HCT116 (cell line): ENCODE results near the gene SLC10A3. TPM values are rescaled to one million over a fixed set of nuclear protein-coding genes. Genes with fewer than 3 reads are reported as not detected.

Experiments
- ATAC-seq: fragments of 200-7000 bp; cut with Tn5 transposase; 2 replicates; pipeline ENCODE4 v1.9.1; 2020; ENCODE audit warnings: mild to moderate bottlenecking, moderate library complexity
- BruUV-seq: library from RNA; stranded (reverse); fragments of 400-500 nt; replicated peaks from 2 replicates; lab custom pipeline; 2021; lab: Mats Ljungman, UMichigan
- CTCF ChIA-PET: fragments of 300-600 bp; sonication (Branson Sonifier 250); formaldehyde crosslinking; loops from one replicate; lab custom pipeline; 2021; ENCODE audit warnings: antibody characterized with exemption; lab: Charles Lee
- POLR2A ChIA-PET: fragments of 300-600, 350-600 bp; sonication (Branson Sonifier 250); formaldehyde crosslinking; loops from one replicate; lab custom pipeline; 2021; ENCODE audit warnings: antibody characterized with exemption; lab: Charles Lee
- RAD21 ChIA-PET, 2 experiments: fragments of 300-600 bp; sonication (Branson Sonifier 250); formaldehyde crosslinking; loops; one replicate each; lab custom pipeline; 2023; ENCODE audit warnings: low total read pairs in 2 of 2; ENCODE audit not compliant: uncharacterized antibody in 2 of 2, unreplicated experiment in 2 of 2, low non-redundant PET in 1 of 2; lab: Charles Lee
- DNase-seq: peaks from one replicate; pipeline ENCODE4 v3.0.0-alpha.2; 2010; ENCODE audit warnings: low read depth, low spot score
- H2AFZ ChIP-seq: fragments of 200-600 bp; shearing (Covaris generic), sonication (generic); 2 replicates; pipeline ENCODE4 v1.6.1; 2017; ENCODE audit warnings: low read depth, mixed run types, mixed read lengths, antibody characterized with exemption, low read length; ENCODE audit not compliant: poor library complexity, severe bottlenecking
- H3K27ac ChIP-seq: 2 replicates; pipeline ENCODE4 v1.5.1; 2012; ENCODE audit warnings: low read depth, low read length
- H3K27me3 ChIP-seq: fragments of 200-600 bp; sonication (generic); 2 replicates; pipeline ENCODE4 v1.6.1; 2016; ENCODE audit warnings: mixed run types, low read length, mixed read lengths; ENCODE audit not compliant: insufficient read depth
- H3K36me3 ChIP-seq, 2 experiments: fragments of 200-500 bp in 1 of 2; fragments of 200-600 bp in 1 of 2; sonication (Bioruptor generic) in 1 of 2; sonication (generic) in 1 of 2; 2 replicates each; pipeline versions ENCODE4 v1.5.1 to v1.6.1; 2014 to 2016; ENCODE audit warnings: low read length in 2 of 2, inconsistent platforms in 1 of 2, mixed read lengths in 1 of 2, mixed run types in 1 of 2; ENCODE audit not compliant: insufficient read depth in 2 of 2, control insufficient read depth in 1 of 2
- H3K4me1 ChIP-seq, 2 experiments: fragments of 200-600 bp in 1 of 2; sonication (generic) in 1 of 2; 2 replicates each; pipeline versions ENCODE4 v1.5.1 to v1.6.1; 2012 to 2017; ENCODE audit warnings: low read length in 2 of 2, inconsistent platforms in 1 of 2, mild to moderate bottlenecking in 1 of 2, mixed read lengths in 1 of 2, mixed run types in 1 of 2, moderate library complexity in 1 of 2; ENCODE audit not compliant: insufficient read depth in 2 of 2, control insufficient read depth in 1 of 2
- H3K4me2 ChIP-seq: fragments of 200-600 bp; sonication (generic); 2 replicates; pipeline ENCODE4 v1.6.1; 2017; ENCODE audit warnings: mixed run types, low read length, mixed read lengths
- H3K4me3 ChIP-seq, 2 experiments: fragments of 200-600 bp in 1 of 2; sonication (generic) in 1 of 2; replicated peaks in 1 of 2; 2 replicates each; pipeline ENCODE4 v1.5.1; 2011 to 2016; ENCODE audit warnings: low read length in 2 of 2, control low read depth in 1 of 2, low read depth in 1 of 2, mild to moderate bottlenecking in 1 of 2, mixed read lengths in 1 of 2, mixed run types in 1 of 2
- H3K79me2 ChIP-seq: fragments of 200-600 bp; sonication (generic); 2 replicates; pipeline ENCODE4 v1.6.1; 2017; ENCODE audit warnings: mild to moderate bottlenecking, mixed run types, low read length, moderate library complexity, mixed read lengths; ENCODE audit not compliant: insufficient read depth
- H3K9ac ChIP-seq: fragments of 200-600 bp; sonication (generic); 2 replicates; pipeline ENCODE4 v1.6.1; 2016; ENCODE audit warnings: low read length, mixed read lengths
- H3K9me2 ChIP-seq: fragments of 200-600 bp; sonication (generic), shearing (Covaris generic); 2 replicates; pipeline ENCODE4 v1.6.1; 2017; ENCODE audit warnings: mixed run types, mild to moderate bottlenecking, moderate library complexity; ENCODE audit not compliant: insufficient read depth
- H3K9me3 ChIP-seq, 2 experiments: fragments of 200-500 bp in 1 of 2; fragments of 200-600 bp in 1 of 2; sonication (Bioruptor generic) in 1 of 2; sonication (generic) in 1 of 2; 2 replicates each; pipeline ENCODE4 v1.6.1; 2014 to 2017; ENCODE audit warnings: low read length in 2 of 2, mixed read lengths in 2 of 2, inconsistent platforms in 1 of 2, low read depth in 1 of 2, mild to moderate bottlenecking in 1 of 2, mixed run types in 1 of 2, moderate library complexity in 1 of 2; ENCODE audit not compliant: control insufficient read depth in 1 of 2, insufficient read depth in 1 of 2
- H4K20me1 ChIP-seq: fragments of 200-600 bp; sonication (generic), shearing (Covaris generic); 2 replicates; pipeline ENCODE4 v1.6.1; 2017; ENCODE audit warnings: mixed run types, mild to moderate bottlenecking, moderate library complexity; ENCODE audit not compliant: insufficient read depth
- EZH2 ChIP-seq: fragments of 200-600 bp; sonication (generic); IDR thresholded peaks from 2 replicates; pipeline ENCODE4 v1.6.1; 2017; ENCODE audit warnings: antibody characterized with exemption, mixed run types
- EZH2phosphoT487 ChIP-seq: fragments of 200-600 bp; IDR thresholded peaks from 2 replicates; pipeline ENCODE4 v1.6.1; 2018; ENCODE audit warnings: antibody characterized with exemption, borderline replicate concordance
- FOSL1 ChIP-seq: IDR thresholded peaks from 2 replicates; pipeline ENCODE4 v1.6.1; 2012; ENCODE audit warnings: low read depth
- RAD21 ChIP-seq: IDR thresholded peaks from 2 replicates; pipeline ENCODE4 v1.6.1; 2012; ENCODE audit warnings: low read depth, mild to moderate bottlenecking
- REST ChIP-seq: IDR thresholded peaks from 2 replicates; pipeline ENCODE4 v1.6.1; 2012; ENCODE audit warnings: low read depth
- SIN3A ChIP-seq: IDR thresholded peaks from 2 replicates; pipeline ENCODE4 v1.6.1; 2012; ENCODE audit warnings: low read depth
- SRF ChIP-seq: IDR thresholded peaks from 2 replicates; pipeline ENCODE4 v1.6.1; 2012; ENCODE audit warnings: low read depth
- intact Hi-C: fragments of 100-400 bp; cut with micrococcal nuclease; formaldehyde crosslinking; loops from 2 replicates; pipeline ENCODE4 v1.10.0; 2022
- total RNA-seq: library from RNA; stranded (reverse); gene quantifications from one replicate; pipeline ENCODE4 v1.2.1, GENCODE V29; 2021; ENCODE audit not compliant: unreplicated experiment

Gene SLC10A3
- total RNA-seq, 1 experiment from 2014 or later, result 16.2 TPM

GRCh38 chrX:154463611-154464220, 26.7 kb downstream of the SLC10A3 start:
- no peaks in the 10 kb centered on the region for H4K20me1 ChIP-seq
- CTCF ChIA-PET, result no interaction called here
- H3K9me2 ChIP-seq, result no peaks in the 10 kb centered on the region
- POLR2A ChIA-PET, result no interaction called here
- intact Hi-C loops, result no loop called here
- H3K9ac ChIP-seq, result no peak overlapping the region
- no peak for DNase-seq
- no peaks in the 10 kb centered on the region for H3K27me3 ChIP-seq
- RAD21 ChIA-PET, result no interaction called here
- no peak overlapping the region for H3K4me3 ChIP-seq
- TF ChIP-seq REST (no peak), EZH2 (no peak), RAD21 (no peak), SIN3A (no peak), EZH2phosphoT487 (no peak)
- TF ChIP-seq, all 23 proteins: peak for 0
- BruUV-seq, result no TSS peak
- H3K9me3 ChIP-seq, result no peaks in the 10 kb centered on the region
- peaks cover 20% of the 10 kb centered on the region for H3K79me2 ChIP-seq
- no peak for ATAC-seq
- peaks cover 5 to 6% of the 10 kb centered on the region in 2 experiments; a peak in 1 of 4 replicates for H3K4me1 ChIP-seq
- H3K36me3 ChIP-seq, result peaks cover 2 to 4% of the 10 kb centered on the region in 2 experiments; a peak in 1 of 4 replicates
- no peak overlapping the region for H3K27ac ChIP-seq
- H2AFZ ChIP-seq, result no peak overlapping the region
- no peak overlapping the region for H3K4me2 ChIP-seq

- intact Hi-C loops, result no loop called here
- no peaks in the 10 kb centered on the region for H4K20me1 ChIP-seq
- no peaks in the 10 kb centered on the region for H3K9me2 ChIP-seq
- no peak for ATAC-seq
- ChIA-PET CTCF (no interaction called here), RAD21 (no interaction called here)
- no peak overlapping the region for H3K27ac ChIP-seq
- no peaks in the 10 kb centered on the region for H3K27me3 ChIP-seq
- H2AFZ ChIP-seq, result no peak overlapping the region
- H3K4me2 ChIP-seq, result no peak overlapping the region
- H3K36me3 ChIP-seq, result peaks cover 2 to 4% of the 10 kb centered on the region in 2 experiments; a peak in 1 of 4 replicates
- peaks cover 5 to 8% of the 10 kb centered on the region in 2 experiments; a peak in 1 of 4 replicates for H3K4me1 ChIP-seq
- H3K79me2 ChIP-seq, result peaks cover 24% of the 10 kb centered on the region
- no TSS peak for BruUV-seq
- no peak overlapping the region for H3K4me3 ChIP-seq
- DNase-seq, result no peak
- TF ChIP-seq FOSL1, result no peak
- TF ChIP-seq RAD21, result no peak
- TF ChIP-seq SRF, result no peak
- TF ChIP-seq, all 23 proteins: peak for 0
- H3K9me3 ChIP-seq, result no peaks in the 10 kb centered on the region
- H3K9ac ChIP-seq, result no peak overlapping the region
- POLR2A ChIA-PET, result no interaction called here
These were observed 28.0 kb downstream of the SLC10A3 start for GRCh38 chrX:154462396-154462795.
